GM12892 (cell line): ENCODE measurements around the gene SIAE.
A peak's percentile ranks its signal among the peaks of the same experiment; 100 is the strongest.

ENCODE experiments used
- DNase-seq: peaks from one replicate; pipeline ENCODE4 v3.0.0; 2011; ENCODE audit not compliant: insufficient read length
- FAIRE-seq: peaks from 2 replicates; lab custom pipeline; 2011; peaks lifted over from hg19 to GRCh38; lab: Jason Lieb, UNC
- POLR2A ChIP-seq: IDR thresholded peaks from 2 replicates; pipeline ENCODE4 v1.6.1; 2011; ENCODE audit warnings: low read depth, low read length, control low read depth
- POLR2AphosphoS5 ChIP-seq: IDR thresholded peaks from 2 replicates; pipeline ENCODE4 v1.6.1; 2011; ENCODE audit warnings: low read depth, low read length, control low read depth
- TAF1 ChIP-seq: IDR thresholded peaks from 2 replicates; pipeline ENCODE4 v1.6.1; 2011; ENCODE audit warnings: low read depth, mild to moderate bottlenecking, control low read depth, low read length, borderline replicate concordance

The SIAE gene

GRCh38 chr11:124586238-124586860, 87.2 kb downstream of the SIAE start:
- FAIRE-seq (peak; percentile 90), DNase-seq (no peak)
- no peak for TF ChIP-seq POLR2A
- TF ChIP-seq TAF1: no peak
- TF ChIP-seq POLR2AphosphoS5: no peak

- no peak for TF ChIP-seq POLR2A
- TF ChIP-seq TAF1: no peak
- TF ChIP-seq POLR2AphosphoS5: no peak
- DNase-seq: no peak
- FAIRE-seq: no peak
These were observed 88.7 kb downstream of the SIAE start for GRCh38 chr11:124584681-124585372.

- DNase-seq (no peak), FAIRE-seq (no peak)
These were observed 89.8 kb downstream of the SIAE start for GRCh38 chr11:124583781-124584180.

More at GRCh38 chr11:124583781-124584180, 89.8 kb downstream of the SIAE start:
- TF ChIP-seq POLR2AphosphoS5 (no peak), POLR2A (no peak), TAF1 (no peak)
